ENCODE measurements around the gene SHROOM4.

SHROOM4 gene

DNA sequence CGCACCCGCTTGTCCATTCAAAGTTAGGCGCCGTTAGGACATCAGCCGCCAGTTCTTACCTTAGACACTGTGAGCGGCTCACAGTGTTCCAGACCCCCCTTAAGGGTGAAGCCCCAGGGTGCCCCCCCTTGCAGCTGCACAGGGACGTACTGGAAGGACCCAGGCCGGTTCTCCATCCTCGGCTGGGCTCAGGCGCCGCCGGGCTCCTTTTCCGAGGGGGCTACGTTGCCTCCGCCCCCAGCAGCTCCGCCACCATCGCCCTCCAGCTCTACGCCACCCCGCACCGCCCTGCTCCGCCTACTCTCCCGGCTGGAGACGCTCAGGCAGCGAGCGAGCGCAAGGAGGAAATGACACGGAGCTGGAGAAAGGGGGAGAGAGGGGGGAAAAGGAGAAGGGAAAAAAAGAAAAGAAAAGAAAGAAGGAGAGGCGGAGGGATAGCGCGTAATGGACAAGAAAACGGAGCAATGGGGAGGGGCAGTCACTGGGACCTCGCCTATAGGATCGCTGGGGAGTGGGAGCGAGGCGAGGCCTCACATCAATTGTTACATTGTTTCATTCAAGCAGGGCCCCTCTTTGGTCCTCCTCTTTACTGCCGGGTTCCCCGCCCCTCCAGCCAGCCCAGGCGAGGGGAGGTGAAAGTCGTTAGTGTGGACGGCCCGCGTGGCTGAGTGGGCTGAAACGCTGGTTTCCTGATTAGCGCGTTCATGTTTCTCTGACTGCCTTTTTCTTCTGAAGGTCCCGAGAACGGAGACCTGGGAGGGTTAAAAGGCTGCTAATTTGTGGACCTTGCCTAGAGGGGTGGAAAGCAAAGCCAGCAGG, at the start of gene SHROOM4:
Gene SHROOM4 (minus strand): TSS at position 352 of the 819 bp plus-strand sequence. CDS start 176 bp downstream, at position 176.
- no peak for DNase-seq (ENCODE audit: low read depth in 2 of 2)

- DNase-seq (ENCODE audit: low read depth in 2 of 2), result no peak
These were observed 49.5 kb upstream of the SHROOM4 start for GRCh38 chrX:50863471-50863870.

DNA sequence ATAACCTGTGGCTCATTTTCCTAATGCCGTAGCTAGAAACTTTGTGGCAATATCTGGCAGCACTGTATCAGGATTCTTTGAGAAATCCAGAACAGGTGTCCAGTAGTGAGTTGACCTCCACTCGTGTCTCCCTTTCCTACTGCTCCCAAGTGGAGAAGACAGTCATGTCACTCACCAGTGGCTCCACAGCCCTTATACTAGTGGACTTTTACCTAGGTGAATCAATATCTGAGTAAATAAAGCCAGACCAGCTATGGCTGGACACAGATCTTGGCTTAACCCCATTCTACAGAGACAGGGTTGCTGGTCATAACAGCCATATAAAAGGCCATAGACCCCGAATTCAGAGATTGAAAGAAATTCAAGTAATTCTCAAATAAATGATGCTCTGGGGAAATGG, 46.5 kb upstream of the SHROOM4 start:
- DNase-seq (ENCODE audit: low read depth in 2 of 2), result no peak

- DNase-seq (ENCODE audit: low read depth in 2 of 2), result no peak
These were observed 44.6 kb upstream of the SHROOM4 start for GRCh38 chrX:50858548-50858947.

DNA sequence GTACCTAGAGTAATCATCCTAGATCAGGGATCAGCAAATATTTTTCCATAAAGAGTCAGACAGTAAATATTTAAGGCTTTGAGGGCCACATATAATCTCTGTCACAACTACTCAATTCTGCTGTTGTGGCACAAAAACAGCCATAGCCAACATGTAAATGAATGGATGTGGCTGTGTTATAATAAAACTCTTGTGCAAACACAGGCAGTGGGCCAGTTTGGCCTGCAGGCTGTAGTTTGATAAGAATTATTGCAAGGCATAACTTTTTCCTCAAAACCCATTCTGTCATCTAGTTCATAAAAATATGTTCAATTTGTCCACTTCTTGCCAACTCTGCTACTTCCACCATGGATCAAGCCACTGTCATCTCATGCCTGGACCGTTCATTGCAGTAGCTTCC, 39.4 kb upstream of the SHROOM4 start:
- DNase-seq (ENCODE audit: low read depth in 2 of 2), result no peak

- DNase-seq (ENCODE audit: low read depth in 2 of 2), result no peak
These were observed 38.5 kb upstream of the SHROOM4 start for GRCh38 chrX:50852524-50852923.

GRCh38 chrX:50842221-50842620, 28.2 kb upstream of the SHROOM4 start:
- DNase-seq (ENCODE audit: low read depth in 2 of 2), result no peak

DNA sequence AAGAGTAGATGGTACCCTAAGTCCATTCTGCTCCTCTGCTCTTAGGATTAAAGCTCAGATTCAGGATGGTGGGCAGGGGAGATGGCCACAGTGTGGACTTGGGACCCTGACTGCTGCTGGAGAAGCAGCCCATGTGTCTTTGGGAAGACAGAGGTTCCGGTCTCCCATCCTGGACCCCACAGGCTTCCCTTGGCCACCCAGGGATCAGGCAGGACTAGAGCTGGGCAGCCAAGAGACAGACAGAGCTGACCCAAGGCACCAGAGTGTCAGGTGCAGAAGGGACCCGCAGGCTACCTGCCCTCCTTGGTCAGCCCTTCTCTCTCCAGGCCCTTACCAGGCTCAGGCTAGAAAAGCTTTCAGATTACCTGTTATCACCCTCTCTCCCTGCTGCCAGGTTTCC, 25.7 kb upstream of the SHROOM4 start:
- DNase-seq (ENCODE audit: low read depth in 2 of 2), result no peak

GRCh38 chrX:50838820-50839600, 25.0 kb upstream of the SHROOM4 start:
- DNase-seq (ENCODE audit: low read depth in 2 of 2), result no peak

DNA sequence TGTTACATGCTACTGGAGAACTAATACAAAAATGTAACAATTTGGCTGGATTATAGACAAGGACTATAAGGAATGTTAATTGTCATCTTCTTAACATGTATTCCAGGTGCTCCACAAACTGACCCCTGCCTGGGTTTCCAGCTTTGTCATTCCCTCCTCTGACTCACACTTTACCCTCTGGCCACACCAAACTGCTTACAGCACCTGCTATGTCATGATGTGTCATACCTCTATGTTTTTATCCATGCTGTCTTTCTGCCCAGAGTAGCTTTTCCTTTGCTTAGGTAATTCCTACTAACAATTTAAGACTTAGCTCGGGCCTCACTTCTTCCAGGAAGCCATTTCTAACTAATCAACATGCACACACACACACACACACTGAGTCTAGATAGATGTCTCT, 14.0 kb upstream of the SHROOM4 start:
- no peak for DNase-seq (ENCODE audit: low read depth in 2 of 2)

DNA sequence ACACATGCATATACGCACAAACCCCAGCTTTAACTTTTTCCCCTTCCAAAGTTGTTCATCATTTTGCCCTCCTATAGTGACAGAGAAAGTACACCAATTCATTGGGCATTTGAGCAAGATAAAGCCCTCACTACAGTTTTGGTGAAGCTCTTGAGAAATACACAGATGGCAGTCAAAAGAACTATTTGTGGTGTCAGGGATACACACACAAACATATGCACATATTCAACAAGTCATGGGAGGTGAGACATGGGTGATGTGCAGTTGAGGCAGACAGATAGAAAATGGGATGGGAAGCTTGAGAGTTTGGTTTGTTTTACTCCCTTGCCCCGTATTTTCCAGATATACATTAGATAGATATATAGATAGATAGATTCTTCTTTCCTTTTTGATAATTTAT, 11.8 kb upstream of the SHROOM4 start:
- DNase-seq (ENCODE audit: low read depth in 2 of 2), result no peak

- no peak for DNase-seq (ENCODE audit: low read depth in 2 of 2)
These were observed 5.0 kb upstream of the SHROOM4 start for GRCh38 chrX:50818986-50819385.

GRCh38 chrX:50815120-50815519, 1.1 kb upstream of the SHROOM4 start:
- no peak for DNase-seq (ENCODE audit: low read depth in 2 of 2)

- no peak for DNase-seq (ENCODE audit: low read depth in 2 of 2)
These were observed 707 bp upstream of the SHROOM4 start for GRCh38 chrX:50814701-50815100.

GRCh38 chrX:50812995-50813842, 775 bp downstream of the SHROOM4 start:
- DNase-seq (ENCODE audit: low read depth in 2 of 2), result no peak

DNA sequence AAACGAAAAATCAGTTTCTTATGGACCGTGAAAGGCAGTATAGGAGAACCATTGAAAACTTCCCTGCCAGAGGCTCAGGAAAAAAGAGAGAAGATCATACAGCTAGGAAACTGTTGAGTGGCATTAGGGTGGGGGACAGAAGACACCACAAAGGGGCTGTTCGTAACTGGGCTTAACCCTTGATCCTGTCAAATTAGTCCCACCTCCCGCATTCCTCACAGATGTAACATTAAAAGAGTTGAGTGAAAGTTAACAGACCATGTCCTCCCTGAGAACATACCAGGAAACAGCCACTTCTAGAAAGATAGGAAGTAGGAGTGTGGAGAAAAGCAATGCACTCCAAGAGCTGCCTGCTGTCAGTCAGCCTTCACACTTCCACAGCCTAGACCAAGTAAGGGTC, 8.7 kb downstream of the SHROOM4 start:
- no peak for DNase-seq (ENCODE audit: low read depth in 2 of 2)

GRCh38 chrX:50801135-50801534, 12.9 kb downstream of the SHROOM4 start:
- no peak for DNase-seq (ENCODE audit: low read depth in 2 of 2)

DNA sequence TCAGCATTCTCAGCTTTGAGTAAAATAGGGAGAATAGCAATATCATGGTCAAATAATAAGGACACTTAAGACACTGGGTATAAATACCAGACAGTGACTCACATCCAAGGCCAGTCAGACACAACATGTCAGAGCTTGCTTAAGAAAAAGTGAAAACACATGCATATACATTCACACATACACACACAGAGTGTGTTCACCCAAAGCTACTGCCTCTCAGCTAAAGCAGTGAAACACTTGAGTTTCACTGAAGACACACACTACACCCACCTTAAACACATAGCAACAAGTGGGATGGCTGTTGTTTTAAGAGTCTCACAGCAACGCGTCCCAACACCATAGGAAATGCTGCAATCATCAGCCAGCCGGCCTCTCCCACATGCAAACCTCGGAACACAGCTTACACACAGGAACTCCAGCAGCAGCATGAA, 14.4 kb downstream of the SHROOM4 start:
- no peak for DNase-seq (ENCODE audit: low read depth in 2 of 2)

DNA sequence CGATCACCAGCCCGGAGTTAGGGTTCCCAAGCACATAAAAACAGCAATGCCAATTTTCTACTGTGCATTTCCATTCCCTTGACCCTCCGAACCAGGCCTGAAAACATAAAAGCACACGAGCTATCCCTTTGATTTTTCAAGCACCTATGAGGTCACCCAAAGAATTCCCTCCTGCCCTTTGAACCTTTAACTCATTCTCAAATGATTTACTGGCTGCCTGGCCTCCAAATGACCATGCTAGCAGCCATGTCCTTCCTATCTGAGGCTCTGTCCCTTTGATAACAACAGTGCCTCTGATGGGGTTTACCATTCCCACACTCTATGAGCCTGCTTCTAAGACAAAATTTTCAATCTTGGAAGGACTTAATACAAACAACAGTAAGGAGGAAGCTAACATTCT, 15.2 kb downstream of the SHROOM4 start:
- no peak for DNase-seq (ENCODE audit: low read depth in 2 of 2)

DNA sequence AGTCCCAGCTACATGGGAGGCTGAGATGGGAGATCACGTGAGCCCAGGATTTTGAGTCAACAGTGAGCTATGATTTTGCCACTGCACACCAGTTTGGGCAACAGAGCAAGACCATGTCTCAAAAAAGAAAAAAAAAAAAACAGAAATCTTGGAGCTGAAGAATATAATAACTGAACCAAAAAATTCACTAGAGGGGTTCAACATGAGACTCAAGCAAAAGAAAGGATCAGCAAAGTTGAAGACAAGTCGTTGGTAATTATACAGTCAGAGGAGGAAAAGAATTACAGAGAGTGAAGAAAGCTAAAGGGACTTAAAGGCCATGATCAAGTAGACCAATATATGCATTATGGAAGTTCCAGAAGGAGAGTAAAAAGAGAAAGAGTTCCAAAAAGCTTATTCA, 26.9 kb downstream of the SHROOM4 start:
- DNase-seq (ENCODE audit: low read depth in 2 of 2), result no peak

- DNase-seq (ENCODE audit: low read depth in 2 of 2), result no peak
These were observed 33.9 kb downstream of the SHROOM4 start for GRCh38 chrX:50780144-50780543.

- no peak for DNase-seq (ENCODE audit: low read depth in 2 of 2)
These were observed 34.3 kb downstream of the SHROOM4 start for GRCh38 chrX:50779694-50780093.
